GM21529 (cell line): Measurements from ENCODE around the gene TDRD7.
A peak's percentile ranks its signal among the peaks of the same experiment; 100 is the strongest.

Source experiments
- ATAC-seq: cut with Tn5 transposase; IDR thresholded peaks from one replicate; pipeline ENCODE4 v1.9.1; 2021; ENCODE audit not compliant: unreplicated experiment

Gene TDRD7

DNA sequence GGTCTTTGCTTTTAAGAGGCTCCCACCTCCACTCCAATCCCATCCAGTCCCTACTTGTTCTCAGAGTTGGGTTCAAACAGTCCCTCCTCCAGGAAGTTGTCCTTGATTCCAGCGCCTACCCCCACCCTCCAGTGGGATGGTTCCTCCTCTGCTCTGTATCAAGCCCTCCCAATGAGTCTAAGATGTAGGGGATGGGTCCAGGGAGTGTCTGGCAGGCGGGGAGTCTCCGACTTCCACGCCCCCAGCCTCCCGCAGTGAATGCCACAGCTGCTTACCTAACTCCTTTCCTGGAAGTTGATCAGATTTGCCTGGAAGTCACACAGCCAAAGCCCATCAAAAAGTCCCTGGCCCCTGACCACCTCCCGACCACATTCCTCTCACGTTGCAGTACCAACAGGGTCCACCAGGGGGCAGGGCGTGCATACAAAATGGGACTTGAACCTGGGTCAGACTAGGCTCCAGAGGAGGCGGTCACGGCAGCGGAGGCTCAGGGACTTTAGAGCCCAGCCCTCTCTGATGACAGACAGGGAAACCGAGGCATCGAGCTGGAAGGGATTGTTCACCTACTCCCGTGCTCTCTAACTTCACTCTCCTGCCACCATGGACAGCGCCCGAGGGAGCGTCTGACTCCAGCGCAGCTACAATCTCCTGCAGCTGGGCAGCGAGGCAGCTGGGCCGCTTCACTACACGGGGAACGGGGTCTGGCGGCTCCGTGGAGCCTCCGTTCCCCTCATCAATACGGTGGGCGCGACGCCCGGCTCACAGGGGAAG is 25.0 kb upstream of the TDRD7 start:
- ATAC-seq = no peak

DNA sequence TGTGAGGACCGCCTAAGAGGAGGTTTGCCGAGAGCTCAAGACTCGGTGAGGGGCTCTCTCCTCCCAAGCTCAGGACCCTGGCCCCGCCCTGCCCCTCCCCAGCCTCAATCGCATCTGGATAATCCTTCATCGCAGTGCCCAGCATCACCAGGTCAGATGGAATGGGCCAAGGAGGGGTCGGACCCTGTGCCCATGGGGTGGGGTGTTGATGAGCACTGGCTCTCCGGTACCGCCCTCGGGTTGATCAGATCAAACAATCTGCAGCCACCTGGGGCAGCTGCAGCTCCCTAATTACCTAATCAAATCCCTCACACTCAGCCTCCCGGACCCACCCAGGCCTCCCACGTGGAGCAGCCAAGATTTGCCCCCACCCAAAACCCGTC is 24.4 kb upstream of the TDRD7 start:
- ATAC-seq = no peak

DNA sequence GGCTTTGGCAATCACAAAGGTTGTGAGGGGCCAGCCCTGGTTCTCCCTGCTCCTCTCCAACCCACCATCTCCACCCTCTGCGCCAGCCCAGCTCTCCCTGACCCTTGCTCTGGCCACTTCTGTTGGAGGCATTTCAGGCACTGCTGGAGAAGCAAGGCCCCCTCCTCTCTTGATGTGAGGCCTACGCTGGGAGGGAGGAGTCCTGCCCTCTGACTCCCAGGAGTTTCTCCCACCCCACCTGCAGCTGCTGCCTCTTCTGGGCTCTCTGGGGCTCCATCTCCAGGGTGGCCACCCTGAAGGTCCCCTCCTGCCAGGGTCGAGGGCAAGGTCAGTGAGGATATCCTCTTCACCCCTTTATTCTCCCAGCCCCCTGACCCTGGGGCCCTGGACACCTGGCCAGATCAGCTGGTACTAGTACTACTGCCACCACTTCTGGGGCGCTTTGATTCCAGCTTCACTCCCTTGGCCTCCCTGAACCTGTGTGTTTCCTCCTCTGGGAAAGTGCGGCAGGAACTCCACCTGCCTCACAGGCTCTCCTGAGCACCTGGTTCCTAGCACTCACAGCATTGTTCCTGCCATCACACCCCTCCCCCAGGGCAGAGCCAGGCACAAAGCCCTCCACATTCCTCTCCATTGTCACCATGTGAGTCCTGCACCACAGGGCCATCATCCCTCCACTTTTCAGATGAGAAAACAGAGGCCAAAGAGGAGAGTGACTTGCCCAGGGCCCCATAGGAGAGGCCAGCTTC is 23.8 kb upstream of the TDRD7 start:
- no peak for ATAC-seq

DNA sequence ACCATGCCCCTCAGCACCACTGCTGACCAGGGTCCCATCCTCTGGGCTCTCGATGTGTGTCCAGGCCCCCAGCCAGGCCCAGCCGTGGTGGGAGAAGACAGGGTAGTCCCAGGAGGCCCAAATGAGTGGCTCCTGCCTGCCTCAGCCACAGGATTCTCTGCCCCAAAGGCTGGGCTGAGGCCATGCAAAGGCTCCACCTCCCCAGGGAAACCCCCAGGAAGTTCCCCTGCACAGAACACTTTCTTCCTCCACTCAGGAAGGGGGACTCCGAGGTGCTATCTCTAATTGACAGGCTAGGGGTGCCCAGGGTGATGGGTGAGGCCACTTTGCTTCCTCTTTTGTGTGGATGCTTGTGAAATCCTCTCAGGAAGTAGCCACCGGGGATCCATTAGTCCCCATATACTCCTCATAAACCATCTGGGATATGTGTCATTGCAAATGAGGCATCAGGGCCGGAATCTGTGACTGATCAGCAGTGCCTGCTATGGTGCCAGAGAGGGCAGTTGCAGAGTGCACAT is 23.1 kb upstream of the TDRD7 start:
- peak; percentile 77 for ATAC-seq

DNA sequence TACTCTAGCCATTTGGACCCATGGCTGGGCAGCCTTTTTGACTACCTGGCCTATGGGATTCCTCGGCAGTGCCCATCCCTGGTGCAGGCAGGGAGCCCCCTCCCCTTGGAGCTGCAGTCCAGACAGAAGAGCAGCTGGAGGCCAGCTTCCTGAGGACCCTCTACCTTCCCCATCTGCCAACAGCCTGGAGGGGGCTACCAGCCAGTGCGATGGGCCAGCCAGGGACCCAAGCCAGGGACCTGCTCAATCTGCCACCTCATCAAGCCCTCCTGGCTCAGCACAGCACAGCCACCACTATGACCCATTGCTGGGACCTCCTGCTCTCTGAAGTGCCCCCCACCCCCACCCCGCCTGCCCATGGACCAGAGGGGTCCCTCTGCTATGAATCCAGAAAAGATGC is 22.6 kb upstream of the TDRD7 start:
- ATAC-seq = no peak

DNA sequence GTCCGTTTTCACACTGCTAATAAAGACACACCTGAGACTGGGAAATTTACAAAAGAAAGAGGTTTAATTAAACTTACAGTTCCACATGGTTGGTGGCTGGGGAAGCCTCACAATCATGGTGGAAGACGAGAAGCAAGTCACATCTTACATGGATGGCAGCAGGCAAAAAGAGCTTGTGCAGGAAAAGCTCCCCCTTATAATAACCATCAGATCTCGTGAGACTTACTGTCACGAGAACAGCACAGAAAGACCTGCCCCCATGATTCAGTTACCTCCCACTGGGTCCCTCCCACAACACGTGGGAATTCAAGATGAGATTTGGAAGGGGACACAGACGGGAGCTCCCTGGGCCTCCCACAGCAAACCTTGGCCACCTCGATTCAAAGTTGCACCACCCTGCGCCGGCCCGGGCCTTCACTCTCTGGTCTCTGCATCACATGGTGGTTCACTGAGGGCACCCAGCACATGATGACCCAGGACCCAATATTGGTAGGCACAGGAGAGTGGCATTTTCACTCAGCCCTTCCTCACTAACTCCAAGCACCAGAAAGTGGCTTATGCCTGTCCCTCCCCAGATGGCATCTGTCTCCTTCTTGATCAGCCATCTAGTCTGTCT is 21.0 kb upstream of the TDRD7 start:
- no peak for ATAC-seq

DNA sequence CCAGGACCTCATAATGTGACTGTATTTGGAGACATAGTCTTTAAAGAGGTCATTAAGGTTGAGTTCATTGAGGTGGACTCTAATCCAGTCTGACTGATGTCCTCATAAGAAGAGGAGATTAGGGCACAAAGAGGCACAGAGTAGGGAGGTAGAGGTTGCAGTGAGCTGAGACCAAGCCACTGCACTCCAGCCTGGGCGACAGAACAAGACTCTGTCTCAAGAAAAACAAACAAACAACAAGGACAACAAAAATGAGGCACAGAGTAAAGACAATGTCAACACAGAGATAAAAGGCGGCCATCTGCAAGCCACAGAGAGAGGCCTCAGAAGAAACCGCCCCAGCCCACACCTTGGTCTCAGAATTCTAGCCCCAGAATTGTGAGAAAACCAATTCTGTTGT is 17.0 kb upstream of the TDRD7 start:
- no peak for ATAC-seq

DNA sequence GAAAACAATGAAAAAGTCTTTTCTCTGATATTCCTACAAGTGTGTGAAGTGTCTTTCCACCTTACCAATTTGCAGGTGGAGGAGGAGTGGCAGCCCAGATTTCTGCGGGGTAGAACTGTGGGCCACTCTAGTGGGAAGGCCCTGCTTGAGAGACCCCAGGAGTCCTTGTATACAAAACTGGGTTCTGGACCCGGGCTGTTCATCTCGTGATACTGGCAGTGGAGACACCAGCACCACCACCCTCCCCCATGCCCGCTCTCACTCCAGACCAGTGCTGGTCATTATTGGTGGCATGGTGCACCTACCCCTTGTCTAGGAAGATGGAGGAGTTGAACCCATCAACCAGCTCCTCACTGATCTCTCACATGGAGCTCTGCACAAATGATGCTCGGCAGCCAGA is 16.2 kb upstream of the TDRD7 start:
- ATAC-seq = no peak

DNA sequence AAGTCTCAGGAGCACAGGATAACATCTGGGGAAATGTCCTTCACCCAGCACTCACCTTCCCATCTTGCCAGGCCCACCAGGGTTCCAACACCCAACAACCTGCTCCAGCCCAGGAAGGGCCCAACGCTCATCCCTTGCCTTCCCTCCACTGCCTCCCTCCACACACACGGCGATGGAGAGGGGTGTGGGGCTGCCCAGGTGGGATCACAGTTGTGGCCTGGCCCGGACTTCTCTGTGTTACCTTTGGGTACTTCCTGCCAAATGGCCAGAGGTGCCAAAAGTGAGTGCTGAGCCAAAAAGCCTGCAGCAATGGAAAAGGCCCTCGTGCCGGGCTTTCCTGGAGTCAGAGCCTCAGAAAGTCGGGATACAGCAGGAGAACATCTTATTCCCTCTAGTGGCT is 15.6 kb upstream of the TDRD7 start:
- ATAC-seq = no peak

DNA sequence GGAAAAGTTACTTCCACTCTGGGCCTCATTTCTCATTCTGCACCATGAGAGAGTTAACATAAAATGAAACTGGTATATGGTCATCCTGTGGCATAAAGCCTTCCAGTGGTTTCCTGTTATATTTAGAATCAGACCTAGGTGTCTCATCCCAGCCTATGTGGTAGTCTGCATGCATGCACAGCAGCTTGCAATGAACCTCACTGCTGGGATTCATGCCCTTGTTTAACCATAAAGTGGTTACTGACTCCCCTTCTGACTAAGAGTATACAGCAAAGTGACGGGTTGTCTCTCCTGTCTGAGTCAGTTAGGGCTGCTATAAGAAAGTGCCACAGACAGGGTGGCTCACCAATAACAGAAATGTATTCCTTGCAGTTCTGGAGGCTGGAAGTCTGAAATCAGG is 14.7 kb upstream of the TDRD7 start:
- ATAC-seq = no peak

DNA sequence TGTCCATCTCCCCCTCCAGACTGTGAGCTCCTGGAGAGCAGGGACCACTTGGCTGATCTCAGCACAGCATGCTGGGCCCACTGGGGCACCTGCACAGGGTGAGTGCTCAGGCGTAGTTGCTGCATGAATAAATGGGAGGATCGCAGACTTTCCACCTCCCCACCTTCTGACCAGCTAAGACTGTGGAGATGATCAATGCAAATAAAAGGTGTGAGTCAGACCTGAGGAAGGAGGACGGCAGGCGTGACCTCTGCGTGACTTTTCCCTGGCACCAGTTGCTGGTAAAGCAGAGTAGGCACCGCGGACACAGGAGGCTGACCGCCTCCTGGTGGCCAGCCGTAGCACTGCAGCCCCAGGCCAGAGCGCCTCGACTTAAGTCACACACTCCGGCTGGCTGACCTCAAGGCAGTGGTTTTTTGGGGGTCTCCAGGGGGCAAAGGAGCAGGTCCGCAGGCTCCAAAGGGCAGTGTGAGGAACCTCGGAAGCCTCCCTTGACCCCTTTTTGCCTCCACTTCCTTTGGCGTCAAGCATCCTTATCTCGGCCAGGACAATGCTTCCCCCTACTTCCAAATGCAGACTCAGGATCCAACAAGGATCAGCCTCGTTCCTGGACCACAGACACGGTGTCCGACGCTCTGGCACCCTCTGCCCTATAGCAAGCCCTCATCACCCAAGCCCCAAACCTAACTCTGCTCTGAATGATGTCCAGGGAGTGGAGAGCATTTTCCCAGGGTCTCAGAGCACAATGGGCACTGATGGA is 12.7 kb upstream of the TDRD7 start:
- ATAC-seq = peak; percentile 69

DNA sequence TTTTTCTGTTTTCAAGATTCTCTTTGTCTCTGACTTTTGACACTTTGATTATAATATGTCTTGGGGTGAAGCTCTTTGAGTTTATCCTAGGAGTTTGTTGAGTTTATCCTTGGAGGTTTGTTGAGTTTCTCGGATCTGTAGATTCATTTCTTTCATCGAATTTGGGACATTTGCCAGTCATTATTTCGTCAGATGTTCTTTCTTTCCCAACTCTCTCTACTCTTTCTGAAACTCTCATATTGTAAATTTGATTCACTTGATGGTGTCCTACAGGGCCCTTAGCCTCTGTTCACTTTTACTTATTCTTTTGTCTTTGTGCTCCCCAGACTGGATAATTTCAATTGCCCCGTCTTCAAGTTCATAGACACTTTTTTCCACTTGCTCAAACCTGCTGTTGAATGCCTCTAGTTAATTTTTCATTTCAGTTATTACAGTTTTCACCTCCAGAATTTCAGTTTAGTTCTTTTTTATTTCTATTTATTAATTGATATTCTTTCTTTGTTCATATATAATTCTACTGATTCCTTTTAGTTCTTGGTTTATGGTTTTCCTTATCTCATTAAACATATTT is 8.1 kb upstream of the TDRD7 start:
- ATAC-seq = no peak

DNA sequence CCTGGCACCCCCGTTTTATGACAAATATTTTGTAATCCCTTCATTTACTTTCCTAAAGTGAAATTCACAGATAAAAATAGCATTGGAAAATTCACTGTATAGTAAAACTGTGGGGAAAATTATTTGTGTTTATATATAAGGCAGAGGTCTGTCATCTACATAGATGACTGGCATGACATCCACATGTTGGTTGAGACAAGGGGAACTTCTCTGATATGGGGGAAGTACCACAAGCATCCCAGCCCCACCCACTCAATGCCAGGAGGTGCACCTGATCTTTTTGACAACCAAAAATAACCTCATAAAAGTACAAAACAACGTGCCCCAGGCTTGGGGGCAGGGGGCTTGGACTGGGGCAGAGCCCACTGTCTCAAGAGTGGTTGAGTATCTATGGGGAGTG is 6.3 kb upstream of the TDRD7 start:
- no peak for ATAC-seq

DNA sequence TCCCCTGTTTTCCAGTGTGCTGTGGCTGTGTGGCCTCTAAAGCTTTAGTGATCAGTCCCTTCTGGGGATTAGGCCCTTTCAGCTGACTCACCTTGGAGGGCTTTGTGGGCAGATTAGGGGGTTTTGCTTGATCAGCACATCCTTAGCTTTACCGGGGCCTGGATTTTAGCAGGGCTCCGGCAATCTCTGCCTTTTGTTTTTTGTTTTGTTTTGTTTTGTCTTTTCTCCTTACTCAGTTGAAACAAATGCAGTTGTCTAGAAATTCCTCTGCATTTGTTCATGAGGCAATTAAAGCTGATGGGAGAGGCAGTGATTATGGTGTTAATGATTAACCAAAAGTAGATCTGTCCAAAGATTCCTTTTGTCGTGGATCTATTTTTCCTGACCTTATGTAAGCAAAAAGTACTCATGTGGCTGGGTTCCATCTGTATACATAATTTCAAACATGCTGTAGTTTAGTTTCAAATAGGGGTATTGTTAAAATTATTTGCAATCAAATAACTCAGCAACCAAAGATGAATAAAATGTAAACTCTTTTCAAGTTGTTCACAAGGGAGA is 5.2 kb upstream of the TDRD7 start:
- ATAC-seq = no peak

DNA sequence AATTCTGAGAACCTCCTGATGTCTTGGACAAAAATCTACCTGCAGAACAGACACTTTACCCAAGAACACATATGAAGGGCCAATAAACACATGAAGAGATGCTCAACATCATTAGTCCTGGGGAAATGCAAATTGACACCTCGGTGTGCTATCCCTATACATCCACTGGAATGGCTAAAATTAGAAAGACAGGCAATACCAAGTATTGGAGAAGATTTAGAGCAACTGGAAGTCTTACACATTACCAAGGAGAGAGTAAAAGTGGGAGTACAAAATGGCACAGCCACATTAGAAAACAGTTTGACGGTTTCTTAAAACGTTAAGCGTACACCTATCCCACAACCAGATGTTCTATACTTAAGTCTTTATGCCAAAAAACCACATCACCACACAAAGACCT is 3.3 kb upstream of the TDRD7 start:
- no peak for ATAC-seq

DNA sequence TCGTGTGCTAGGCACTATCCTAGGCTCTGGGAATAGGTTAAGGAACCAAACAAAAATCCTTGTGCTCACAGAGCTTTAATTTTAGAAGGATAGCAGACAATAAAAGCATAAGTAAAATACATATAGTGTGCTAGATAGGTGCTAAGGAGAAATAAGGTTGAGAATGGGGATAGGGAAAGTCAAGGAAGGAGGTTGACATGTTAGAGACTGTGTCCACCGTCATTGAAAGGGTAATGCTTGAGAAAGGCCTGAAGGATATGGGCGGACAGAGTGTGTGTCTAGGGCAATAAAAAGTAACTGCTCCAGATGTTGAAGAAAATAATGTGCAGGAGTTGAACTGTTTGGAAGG is 482 bp upstream of the TDRD7 start:
- ATAC-seq = no peak

DNA sequence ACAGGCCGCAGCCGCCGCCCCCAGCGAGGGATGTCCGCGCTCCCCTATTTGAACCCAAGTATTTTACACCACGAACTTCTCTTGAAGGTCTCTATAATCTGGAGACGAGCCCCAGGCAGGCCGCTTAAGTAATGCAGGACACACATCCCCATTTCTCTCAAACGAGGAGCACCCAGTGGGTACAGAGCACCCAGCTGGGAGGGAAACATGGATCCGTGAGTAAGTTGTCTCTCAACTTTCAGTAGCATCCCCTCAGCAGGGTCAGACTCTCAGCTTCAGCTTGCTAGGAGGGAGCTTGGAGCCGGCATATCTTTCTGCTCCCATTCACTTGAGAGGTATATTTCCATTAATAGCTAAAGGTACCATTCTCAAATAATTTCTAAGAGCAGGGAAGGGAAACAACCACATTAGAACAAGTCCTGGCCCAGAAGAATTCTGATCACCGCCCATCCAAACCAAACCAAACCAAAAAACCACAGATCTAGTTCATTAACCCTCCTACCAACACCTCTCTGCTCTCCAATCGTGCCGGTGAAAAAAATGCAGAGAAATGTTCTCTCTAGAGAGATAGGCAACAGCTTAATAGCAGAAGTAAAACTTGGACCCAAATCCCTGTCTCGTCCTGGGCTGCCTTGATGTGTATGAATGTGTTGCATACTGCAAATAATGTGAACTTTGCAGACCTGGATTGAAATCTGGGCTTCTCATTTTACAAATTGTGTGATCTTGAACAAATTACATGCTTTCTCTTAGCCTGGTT is 910 bp downstream of the TDRD7 start:
- ATAC-seq = peak; percentile 19

DNA sequence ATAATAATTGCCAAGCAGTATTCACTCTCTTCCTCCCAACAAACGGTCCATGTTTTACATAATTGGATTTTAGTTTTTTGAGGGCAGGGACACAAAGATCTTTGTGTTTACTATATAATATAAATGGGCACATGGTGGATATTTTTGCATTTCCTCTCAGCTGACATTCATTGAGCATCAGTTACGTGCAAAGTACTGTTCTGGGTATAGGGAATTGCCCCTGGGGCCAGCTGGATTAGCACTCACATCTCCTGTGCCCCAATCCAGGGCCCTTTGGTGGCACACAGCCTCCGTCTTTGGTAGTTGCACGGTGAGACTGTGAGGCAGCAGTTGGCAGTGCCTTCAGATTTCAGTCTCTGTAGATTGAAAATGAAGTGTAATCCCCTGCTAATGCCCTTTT is 1.6 kb downstream of the TDRD7 start:
- ATAC-seq = no peak

DNA sequence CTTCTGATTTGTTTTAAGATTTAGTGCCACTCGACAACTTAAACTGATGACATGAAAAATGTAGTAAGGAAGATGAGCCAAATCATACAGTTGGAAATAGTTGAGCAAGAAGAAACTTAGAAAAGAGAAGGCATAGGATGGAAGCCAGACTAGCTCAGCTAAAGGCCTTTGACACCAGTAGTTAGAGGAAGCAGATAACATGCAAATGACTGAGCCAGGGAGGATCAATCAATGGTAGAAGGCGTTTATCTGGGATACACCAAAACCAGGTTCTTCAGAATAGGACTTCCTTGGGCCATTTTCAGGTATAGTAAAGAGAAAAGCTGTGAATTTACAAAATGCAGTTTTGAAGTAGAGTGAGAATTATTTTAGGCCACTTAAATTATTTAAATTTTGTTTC is 3.2 kb downstream of the TDRD7 start:
- no peak for ATAC-seq

DNA sequence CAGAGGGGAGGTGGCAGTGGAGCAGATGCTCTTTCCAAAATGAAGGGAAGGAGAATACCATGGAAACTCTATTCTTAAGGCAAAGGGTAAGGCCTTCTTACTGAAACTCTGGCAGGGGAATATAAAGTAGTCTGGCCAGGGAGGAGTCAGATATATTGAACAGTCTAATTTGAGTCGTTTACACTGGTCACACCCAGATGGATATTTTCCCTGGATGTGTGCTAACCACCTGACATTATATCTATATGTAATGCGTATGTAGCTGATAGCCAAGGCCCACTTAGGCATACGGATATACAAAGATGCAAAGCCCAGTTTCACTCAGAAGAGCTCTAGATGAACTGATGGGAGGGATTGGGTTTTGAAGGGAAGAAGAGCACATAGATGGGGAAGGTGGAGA is 7.0 kb downstream of the TDRD7 start:
- no peak for ATAC-seq
